Left kidney (tissue), 2 donors: ENCODE results near the gene PPP1R12C. TPM values are rescaled to one million over a fixed set of nuclear protein-coding genes. Genes with fewer than 3 reads are reported as not detected.

Experiments used
- DNase-seq: peaks from one replicate; pipeline ENCODE4 v3.0.0-alpha.2; 2013
- polyA plus RNA-seq: library from polyadenylated mRNA; unstranded; fragments of 120-200 nt; gene quantifications from one replicate; pipeline ENCODE4 v1.2.1, GENCODE V29; 2013; ENCODE audit not compliant: insufficient read length

Gene PPP1R12C
- polyA plus RNA-seq, 1 donor = 68.6 TPM

DNA sequence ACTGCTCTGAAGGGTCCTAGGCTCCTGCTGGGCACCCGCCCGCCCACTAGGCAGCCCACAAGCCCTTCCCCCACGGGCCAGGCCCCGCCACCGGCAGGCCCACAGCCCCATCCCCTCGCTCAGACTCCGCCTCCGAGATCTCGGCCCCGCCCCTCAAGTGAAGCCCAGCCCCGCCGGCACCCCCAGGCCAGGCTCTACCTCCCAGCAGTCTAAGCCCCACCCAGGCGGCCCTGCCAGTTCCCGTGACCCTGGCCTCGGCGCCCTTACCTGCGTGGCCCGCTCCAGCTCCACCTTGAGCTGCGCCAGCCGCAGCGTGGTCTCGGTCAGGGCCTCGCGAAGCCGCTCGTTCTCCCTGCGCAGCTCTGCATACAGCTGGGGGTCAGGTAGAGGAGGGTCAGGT, 25.5 kb downstream of the PPP1R12C start:
- DNase-seq = no peak

DNA sequence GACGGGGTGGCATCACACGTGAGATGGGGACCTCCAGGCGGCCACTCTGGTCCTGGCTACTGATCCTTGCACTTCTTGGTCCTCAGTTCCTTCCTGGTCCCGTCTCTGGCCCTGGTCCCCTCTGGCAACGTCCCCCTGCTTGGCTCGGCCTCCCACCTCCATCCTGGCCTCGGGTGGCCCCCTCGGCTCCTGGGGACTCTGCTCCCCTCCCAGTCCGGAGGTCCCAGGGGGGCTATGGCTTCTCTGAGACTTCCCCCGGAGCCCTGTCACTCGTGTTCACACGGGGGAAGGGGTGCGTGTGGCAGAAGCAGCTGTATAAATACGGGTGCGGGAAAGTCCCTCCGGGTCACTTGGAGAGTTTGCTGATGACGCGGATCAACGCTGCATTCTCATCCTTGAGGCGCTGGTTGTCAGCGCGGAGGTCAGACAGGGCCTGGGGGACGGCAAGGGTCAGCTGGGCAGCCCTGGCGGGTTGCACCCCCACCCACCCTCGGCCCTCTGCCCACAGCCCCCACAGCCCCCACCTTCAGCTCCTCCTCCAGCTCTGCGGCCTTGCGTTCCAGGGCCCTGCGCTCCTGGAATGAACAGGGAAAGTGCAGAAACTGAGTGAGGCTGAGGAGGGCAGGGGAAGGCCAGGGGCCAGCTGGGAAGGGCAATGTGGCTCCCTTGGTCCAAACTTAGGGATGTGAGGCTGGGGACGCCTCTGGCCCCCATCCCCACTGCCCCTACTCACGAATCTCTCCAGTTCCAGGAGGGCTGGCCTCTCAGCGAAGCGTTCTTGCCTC, 26.1 kb downstream of the PPP1R12C start:
- DNase-seq = no peak

DNA sequence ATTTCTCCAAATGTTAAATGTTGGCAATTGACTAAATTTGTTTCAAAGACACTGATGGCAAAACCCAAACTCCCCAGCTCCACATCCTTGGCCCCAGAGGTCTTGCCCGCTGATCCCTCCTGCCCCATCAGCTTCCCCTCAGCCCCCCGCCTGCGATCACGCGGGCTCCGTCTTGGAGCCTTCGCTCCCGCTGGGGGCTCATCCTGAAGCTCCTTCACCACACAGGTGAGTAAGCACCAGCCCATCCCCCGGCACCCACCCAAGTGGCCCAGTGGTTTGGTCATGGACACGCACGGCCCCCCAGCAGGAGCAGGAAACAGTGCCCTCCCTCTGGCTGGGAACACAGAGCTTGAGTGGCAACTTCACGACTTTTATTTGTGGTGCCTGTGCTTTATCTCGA, 26.9 kb downstream of the PPP1R12C start:
- DNase-seq = no peak

DNA sequence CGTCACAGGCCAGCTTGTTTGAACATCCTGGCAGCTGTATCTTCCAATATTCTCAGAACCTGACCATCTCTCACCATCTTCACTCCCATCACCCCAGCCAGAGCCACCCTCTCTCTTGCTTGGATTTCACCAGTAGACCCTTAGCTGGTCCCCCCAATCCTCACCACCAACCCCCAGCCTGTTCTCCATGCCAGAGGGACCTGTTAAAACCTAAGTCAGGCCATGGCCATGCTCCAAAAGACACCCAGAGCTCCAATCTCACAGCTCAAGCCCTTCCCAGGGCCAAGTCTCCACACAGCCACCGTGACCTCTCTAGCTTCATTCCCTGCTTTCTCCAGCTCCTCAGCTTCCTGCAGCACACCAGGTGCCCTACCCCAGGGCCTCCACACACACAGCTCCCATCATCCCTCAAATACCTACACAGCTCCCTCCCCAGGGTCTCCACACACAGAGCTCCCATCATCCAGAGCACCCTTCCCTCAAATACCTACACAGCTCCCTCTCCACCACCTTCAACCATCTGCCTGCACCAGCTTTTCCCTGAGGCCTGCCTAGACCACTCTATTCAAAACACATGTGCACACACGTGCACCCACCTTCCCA, 28.0 kb downstream of the PPP1R12C start:
- no peak for DNase-seq

DNA sequence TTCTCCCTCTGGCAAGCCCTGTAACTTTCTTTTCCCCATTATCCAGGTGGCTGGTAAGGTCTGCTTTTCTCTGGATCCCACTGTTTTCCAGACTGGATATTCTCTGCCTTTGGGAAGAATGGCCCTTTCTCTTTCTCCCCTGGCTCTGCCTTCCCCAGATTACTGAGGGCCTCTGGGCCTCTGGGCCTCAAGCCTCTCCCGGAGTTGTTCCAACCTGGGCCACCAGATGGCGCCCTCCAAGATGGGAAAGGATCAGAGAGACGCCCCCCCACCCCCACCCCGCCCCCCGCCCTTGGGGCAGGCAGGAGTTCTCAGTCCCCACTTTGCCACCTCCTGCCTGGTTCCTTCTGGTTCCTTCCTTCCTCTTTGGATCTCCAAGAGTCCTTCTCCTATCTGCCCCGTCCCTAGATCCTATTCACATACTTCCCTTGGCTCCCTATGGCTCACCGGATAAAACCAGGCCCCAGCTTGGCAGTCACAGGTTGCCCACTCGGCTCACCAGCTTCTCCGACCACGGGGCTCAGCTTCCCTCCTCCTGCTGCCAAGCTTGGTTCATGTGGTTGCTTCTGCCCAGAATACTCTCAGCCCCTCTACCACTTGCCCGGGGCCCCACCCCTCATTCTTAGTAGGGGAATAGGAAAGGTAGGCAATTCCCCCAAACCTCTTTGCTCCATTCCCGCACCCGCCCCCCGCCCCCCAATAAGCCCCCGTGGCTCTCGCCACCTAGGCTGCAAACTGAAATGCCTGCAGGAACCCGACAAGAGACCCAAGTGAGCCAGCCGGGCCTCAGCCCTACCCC, 28.7 kb downstream of the PPP1R12C start:
- DNase-seq = no peak

DNA sequence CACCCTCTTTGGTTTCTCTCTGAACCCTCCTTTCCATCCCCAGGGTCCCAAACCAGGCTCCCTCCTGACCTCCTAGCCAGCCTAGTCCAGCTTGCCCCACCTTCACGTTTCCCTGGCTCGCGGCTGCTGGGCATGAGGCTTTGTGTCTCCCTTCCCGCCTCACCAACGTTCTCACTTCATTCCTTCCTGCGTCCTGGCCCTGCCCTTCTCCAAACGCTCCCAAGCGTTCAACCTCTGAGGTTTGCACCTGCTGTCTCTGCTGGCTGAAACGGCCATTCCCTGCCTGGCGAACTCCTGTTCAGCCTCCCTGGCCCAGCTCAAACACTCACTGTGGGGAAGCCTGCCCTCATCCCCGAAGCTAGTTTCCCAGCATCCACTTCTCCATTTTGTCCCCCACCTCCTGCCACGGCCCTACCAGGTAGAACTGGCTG, 29.4 kb downstream of the PPP1R12C start:
- no peak for DNase-seq

DNA sequence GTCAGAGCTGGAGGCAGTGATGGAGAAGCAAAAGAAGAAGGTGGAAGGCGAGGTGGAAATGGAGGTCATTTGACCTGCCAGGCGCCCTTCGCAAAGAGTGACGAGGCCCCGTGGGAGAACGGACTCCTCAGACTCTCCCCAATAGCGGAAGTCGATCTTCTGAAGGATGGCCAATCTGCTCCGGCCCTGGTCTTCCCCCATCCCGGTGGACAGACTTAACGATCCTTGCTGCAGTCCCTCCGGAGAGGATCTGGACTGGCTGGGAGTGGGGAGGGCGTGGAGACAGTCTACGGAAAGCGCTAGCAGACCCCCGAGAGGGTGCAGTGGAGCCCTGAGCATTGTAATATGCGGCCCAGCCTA, 29.9 kb downstream of the PPP1R12C start:
- DNase-seq = no peak

DNA sequence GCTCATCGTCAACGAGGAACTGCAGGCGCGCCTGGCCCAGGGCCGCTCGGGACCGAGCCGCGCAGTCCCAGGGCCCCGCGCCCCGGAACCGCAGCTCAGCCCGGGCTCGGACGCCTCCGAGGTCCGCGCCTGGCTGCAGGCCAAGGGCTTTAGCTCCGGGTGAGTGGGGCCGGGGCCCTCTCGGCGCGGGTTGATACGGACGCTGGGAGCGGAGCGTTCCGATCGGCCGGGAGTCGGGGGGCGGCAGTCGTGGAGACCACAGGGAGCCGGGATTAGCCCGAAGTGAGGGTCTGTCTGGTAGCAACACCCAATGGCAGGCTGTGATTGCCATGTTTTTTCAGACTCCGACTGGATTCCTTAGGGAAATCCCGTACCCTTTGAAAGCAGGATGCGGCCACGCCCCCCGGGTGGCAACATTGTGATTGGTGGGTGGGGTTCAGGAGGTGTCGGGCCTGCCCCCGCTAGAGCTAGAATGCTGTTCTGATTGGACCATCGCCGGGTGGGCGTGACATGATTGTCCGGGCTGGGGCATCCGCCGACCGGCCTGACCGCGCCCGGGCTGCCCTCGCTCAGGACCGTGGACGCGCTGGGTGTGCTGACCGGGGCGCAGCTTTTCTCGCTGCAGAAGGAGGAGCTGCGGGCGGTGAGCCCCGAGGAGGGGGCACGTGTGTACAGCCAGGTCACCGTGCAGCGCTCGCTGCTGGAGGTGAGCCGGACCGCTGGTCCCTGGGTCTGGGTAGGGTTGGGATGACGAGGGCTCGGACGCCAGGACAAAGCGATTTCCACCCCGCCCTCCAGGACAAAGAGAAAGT, 30.5 kb downstream of the PPP1R12C start:
- DNase-seq = peak; percentile 92

DNA sequence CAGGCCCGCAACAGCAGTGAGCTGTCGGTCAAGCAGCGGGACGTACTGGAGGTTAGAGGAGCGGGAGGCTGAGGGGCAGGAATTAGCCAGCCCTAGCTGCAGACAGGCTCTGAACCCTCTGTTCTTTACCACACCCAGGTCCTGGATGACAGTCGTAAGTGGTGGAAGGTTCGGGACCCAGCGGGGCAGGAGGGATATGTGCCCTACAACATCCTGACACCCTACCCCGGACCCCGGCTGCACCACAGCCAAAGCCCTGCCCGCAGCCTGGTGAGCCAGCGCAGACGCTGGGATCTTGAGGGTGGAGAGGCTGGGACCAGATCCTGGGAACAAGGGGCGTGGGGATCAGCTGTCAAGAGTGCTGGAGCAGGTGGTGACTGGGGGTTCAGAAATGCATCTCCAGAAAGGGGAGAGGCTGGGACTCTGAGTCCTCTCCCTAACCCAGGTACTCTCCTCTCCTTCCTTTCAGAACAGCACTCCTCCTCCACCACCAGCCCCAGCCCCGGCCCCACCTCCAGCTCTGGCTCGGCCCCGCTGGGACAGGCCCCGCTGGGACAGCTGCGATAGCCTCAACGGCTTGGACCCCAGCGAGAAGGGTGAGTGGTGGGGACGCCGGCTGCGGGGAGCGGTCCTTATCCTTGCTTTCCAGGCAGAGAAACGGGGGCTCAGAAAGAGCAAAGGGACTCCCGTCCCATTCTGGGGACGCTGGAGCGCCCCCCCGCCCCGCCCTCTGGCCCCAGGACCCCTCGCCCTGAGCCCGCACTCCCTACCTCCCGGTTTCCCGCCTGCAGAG, 31.3 kb downstream of the PPP1R12C start:
- DNase-seq = no peak

DNA sequence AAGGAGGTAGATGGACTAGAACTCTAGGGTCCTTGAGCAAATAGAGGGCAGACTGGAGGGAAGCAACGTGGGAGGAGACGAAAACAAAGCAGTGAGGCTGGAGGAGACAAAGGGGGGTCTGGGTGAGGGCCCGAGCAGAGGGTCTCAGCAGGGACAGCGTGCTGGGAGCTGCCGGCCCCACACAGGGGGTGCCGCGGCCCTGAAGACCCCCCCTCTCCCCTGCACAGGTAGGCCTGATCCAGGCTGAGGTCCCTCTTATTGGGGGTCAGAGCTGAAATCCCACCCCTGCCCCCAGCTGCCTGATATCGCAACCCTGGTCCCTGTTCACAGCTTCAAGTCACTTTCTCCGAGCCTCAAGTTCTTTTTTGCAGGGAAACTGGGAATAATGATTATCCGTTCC, 33.0 kb downstream of the PPP1R12C start:
- DNase-seq = no peak

DNA sequence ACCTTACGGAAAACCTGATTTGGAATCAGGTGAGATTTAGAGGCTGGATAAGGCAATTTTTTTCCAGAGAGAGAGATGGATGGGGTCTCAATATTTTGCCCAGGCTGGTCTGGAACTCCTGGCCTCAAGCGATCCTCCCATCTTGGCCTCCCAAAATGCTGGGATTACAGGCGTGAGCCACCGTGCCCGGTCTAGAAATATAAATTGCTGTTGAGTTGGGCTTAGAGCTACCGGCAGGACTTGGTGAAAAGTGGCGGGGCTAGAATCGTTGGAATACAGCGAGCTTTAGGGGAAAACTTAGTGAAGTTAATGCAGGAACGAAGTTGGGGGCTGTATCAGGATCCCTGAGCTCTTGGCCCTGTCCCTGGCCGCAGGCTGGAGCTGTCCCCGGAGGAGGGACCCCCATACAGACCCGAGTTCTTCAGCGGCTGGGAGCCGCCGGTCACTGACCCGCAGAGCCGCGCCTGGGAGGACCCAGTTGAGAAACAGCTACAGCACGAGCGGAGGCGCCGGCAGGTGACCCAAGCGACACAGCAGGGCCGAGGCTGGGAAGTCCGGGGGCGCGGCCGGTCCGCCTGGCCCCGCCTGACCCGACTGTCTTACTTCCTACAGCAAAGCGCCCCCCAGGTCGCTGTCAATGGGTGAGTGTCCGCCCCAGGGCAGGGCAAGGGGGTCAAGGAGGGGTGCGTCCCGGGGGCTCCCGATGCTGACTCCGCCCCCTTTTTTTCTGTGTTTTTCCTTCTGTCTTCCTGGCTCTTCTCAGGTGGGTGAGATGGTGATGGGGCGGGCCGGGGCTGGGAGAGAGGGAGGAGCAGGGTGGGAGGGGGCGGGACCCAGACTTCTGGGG, 34.2 kb downstream of the PPP1R12C start:
- no peak for DNase-seq

DNA sequence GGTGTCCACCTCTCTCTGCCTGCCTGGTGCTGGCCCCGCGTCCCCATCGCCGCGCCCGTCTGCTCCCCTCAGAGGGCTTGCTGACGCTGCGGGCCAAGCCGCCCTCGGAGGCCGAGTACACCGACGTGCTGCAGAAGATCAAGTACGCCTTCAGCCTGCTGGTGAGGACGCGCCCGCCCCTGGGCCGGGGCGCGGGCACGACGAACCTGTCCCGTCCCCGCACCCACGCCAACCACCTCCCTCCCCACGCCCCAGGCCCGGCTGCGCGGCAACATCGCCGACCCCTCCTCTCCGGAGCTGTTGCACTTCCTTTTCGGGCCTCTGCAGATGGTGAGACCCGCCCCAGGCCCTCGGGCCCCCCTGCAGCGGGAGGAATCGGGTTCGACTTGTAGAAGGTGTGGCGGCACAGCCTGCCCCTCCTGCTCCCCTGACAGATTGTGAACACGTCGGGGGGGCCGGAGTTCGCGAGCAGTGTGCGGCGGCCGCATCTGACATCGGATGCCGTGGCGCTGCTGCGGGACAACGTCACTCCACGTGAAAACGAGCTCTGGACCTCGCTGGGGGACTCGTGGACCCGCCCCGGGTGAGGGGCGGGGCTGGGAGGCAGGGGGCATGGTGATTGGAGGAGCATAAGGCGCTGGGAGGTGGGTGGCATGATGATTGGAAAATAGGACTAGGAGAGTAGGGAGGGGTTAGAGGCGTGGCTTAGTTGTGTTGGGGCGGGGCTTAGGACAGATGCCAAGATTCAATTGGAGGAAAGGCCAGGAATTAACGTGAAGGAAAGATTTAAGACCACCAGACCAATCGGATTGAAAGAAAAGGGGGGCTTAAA, 35.2 kb downstream of the PPP1R12C start:
- no peak for DNase-seq

DNA sequence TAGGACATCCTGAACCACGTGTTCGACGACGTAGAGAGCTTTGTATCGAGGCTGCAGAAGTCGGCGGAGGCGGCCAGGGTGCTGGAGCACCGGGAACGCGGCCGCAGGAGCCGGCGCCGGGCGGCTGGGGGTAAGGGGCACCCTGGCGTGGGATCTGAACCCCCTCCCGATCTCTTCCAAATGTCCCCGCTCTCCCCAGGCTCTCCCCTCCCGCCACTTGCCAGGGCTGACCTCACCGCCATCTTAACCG, 35.7 kb downstream of the PPP1R12C start:
- no peak for DNase-seq

DNA sequence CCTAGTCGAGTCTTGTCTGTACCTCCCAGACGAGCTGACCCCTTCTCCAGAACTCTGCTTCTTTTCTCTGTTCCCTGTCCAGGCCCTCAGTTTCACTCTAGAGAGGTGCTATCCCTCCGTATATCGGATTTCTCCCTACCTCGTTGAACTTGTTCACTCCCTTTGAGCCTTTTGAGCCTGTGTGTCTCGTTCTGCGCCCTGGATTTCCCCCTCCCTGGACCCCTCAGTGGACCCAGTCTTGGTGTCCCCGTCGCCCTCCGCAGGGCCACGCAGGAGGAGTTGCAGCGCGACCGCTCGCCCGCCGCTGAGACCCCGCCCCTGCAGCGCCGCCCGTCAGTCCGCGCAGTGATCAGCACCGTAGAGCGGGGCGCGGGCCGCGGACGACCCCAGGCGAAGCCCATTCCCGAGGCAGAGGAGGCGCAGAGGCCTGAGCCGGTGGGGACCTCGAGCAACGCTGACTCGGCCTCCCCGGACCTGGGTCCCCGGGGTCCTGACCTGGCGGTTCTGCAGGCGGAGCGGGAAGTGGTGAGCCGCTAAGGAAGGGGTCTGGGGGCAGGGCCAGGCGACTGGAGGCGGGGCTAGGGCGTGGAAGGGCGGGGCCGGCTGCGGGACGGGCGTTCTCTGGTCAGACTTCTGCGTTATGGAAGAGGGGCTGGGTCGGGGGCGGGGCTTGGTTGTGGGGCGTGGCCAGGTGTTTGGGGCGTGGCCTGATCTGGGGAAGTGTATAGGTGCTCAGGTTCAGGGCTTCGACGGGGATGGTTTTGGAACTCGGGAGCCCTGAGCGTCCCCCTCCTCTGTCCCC, 36.3 kb downstream of the PPP1R12C start:
- DNase-seq = no peak

DNA sequence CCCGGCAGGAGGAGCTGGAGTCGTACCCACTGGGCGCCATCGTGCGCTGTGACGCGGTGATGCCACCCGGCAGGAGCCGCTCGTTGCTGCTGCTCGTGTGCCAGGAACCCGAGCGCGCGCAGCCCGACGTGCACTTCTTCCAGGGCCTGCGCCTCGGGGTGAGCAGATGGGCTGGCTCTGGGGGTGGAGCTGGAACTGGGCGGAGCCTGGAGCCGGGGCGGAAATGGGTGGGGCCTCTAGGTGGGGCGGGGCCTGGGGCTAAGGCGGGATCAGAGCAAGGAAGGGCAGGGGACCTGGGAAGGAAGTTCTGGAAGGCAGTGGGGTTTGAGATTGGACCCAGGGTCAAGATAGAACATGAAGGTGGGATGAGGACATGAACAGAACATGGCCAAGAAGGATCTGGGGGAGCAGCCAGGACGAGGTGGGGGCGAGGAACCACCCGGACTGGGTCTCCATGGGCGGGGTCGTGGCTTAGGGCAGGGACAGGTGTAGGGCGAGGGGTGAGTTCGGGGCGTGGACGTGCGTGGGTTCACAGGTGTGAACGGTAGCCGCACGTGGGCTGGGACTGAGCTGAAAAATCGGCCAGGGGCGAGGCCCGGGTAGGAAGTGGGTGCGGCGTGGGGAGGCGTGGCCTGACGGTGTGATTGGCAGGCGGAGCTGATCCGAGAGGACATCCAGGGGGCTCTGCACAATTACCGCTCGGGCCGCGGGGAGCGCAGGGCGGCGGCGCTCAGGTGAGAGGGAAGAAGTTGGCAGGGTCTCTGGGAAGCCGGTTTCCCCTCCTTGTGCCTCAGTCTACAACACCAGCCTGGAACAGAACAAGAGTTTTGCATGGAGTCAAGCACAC, 37.1 kb downstream of the PPP1R12C start:
- no peak for DNase-seq

DNA sequence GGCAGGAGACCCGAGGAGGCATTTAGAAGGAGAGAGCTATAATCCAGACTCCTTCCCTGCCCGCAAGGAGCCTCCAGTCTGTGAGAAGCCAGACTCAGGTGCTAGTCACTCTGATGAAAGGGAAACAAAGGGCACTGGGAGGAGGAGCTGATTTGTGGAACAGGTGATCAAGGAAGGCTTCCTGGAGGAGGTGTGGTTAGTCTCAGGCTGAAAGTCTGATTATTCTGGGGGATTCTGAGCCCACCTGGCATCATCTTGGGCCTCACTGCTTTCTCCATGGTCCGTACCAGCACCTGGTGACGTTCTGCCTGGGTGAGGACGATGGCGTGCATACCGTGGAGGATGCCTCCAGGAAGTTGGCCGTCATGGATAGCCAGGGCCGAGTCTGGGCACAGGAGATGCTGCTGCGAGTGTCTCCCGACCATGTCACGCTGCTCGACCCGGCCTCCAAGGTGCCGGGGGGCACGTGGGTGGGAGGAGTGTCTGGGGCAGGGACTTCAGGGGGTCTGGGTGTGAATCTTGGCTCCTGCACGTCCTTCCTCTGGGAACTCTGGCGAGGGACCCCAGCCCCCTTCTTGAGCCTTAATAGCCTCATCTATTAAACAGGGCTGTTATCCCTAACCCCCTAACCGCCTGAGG, 37.9 kb downstream of the PPP1R12C start:
- no peak for DNase-seq

DNA sequence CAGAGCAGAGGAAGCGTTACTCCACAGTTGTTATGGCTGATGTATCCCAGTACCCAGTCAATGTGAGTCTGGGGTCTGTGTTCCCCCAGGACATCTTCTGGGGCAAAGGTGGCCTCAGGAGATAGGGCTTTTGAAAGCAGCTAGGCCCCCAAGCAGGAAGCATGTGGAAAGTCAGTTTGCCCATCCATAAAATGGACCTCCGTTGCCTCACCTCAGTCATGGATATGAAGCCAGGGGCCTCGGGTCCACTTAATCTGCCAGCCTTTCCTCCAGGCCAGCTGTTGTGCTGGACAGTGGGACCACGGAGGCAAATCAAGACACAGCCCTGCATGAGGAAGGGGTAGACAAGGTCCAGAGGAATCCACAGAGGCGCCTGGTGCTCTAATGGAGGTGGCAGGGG, 38.4 kb downstream of the PPP1R12C start:
- DNase-seq = no peak

DNA sequence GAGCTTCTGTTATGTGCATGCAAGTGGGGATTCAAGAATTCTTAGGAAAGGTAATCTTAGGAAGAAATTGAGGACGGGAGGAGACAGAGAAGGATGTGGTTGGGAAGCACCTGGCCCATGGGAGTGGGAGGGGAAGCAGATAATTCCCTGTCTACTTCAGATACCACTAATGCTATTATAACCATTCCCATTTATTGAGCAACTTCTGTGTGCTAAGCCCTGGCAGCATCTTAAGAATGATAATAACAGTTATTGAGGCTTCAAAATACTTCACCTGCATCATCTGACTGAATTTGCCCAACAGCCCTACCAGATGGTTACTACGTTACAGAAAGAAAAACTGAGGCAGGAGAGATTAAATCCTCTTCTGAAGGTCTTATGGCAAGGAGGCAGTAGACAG, 40.3 kb downstream of the PPP1R12C start:
- no peak for DNase-seq
